ENCODE measurements around the gene ZCCHC14. TPM values are rescaled to one million over a fixed set of nuclear protein-coding genes. Genes with fewer than 3 reads are reported as not detected.

ZCCHC14 gene
- total and polyA plus RNA-seq, 2 of the 13 experiments (the other 11 are each of a cell fraction or from before 2014, with no cell fraction given): 12.4 to 12.5 TPM

DNA sequence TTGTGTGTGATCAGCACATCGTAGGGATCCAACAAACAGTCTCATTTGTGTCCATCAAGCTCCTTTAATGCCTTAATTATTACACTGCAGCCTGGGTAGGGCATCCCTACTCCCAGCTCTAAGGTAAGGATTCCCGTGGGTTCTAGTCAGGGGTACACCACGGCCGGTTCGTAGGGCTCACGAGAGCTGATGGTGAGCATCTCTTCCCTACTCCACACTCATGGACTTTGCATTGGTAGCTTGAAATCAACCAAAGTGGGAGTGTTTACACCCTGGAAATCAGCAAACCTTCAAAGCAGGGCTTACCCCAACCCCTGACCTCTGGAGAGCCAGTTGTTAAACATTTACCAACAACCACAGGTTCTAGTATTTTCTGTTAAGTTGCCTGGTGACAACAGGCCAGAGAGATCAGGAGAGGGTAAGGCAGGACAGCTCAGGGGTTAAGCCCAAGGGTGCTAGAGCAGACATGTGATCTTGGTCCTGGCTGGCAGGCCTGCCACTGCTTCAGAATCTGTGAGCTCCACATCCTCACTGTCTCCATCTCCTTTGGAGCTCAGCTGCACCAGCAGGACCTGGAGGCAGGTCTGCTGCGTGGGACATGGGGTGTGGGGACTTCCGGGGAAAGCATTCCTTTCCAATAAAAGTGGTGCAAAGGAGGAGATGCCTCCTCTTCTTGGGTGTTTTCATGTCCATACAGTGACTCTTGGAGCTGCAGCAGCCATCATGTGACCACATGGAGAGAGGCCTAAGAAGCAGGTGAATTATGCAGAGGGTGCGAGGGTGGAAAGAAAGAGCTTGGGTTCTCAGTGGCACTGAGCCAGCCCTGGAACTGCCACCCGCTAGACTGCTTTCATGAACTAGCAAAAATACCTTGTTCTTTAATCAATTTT lies 36.1 kb upstream of the ZCCHC14 start (continued):
- TF ChIP-seq, protein P1, sequence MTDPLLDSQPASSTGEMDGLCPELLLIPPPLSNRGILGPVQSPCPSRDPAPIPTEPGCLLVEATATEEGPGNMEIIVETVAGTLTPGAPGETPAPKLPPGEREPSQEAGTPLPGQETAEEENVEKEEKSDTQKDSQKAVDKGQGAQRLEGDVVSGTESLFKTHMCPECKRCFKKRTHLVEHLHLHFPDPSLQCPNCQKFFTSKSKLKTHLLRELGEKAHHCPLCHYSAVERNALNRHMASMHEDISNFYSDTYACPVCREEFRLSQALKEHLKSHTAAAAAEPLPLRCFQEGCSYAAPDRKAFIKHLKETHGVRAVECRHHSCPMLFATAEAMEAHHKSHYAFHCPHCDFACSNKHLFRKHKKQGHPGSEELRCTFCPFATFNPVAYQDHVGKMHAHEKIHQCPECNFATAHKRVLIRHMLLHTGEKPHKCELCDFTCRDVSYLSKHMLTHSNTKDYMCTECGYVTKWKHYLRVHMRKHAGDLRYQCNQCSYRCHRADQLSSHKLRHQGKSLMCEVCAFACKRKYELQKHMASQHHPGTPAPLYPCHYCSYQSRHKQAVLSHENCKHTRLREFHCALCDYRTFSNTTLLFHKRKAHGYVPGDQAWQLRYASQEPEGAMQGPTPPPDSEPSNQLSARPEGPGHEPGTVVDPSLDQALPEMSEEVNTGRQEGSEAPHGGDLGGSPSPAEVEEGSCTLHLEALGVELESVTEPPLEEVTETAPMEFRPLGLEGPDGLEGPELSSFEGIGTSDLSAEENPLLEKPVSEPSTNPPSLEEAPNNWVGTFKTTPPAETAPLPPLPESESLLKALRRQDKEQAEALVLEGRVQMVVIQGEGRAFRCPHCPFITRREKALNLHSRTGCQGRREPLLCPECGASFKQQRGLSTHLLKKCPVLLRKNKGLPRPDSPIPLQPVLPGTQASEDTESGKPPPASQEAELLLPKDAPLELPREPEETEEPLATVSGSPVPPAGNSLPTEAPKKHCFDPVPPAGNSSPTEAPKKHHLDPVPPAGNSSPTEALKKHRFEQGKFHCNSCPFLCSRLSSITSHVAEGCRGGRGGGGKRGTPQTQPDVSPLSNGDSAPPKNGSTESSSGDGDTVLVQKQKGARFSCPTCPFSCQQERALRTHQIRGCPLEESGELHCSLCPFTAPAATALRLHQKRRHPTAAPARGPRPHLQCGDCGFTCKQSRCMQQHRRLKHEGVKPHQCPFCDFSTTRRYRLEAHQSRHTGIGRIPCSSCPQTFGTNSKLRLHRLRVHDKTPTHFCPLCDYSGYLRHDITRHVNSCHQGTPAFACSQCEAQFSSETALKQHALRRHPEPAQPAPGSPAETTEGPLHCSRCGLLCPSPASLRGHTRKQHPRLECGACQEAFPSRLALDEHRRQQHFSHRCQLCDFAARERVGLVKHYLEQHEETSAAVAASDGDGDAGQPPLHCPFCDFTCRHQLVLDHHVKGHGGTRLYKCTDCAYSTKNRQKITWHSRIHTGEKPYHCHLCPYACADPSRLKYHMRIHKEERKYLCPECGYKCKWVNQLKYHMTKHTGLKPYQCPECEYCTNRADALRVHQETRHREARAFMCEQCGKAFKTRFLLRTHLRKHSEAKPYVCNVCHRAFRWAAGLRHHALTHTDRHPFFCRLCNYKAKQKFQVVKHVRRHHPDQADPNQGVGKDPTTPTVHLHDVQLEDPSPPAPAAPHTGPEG (CRISPR knock-in tag; IDR thresholded peaks at IDR 0.05): no peak; the same call in 1 of the 2 replicates
- TF ChIP-seq EEA1 (CRISPR knock-in tag; IDR thresholded peaks at IDR 0.05; ENCODE audit: borderline replicate concordance): 0 out of 2 replicates have a peak, but pooled peaks have one; percentile 41
- peak; percentile 12; the same call in 1 of the 2 replicates for TF ChIP-seq ZNF607 (CRISPR knock-in tag; IDR thresholded peaks at IDR 0.05; ENCODE audit: borderline replicate concordance)
- TF ChIP-seq ZNF567 (CRISPR knock-in tag; IDR thresholded peaks at IDR 0.05; ENCODE audit: borderline replicate concordance): peak; percentile 65; the same call in 1 of the 2 replicates
- TF ChIP-seq ZNF775 (CRISPR knock-in tag; IDR thresholded peaks at IDR 0.05; ENCODE audit: borderline replicate concordance): no peak
- peak; percentile 26; the same call in 1 of the 2 replicates for TF ChIP-seq BHLHE40 (IDR thresholded peaks at IDR 0.05; ENCODE audit: low read length)
- TF ChIP-seq HES4 (CRISPR knock-in tag; IDR thresholded peaks at IDR 0.05; ENCODE audit: borderline replicate concordance): no peak
- TF ChIP-seq ZNF589 (CRISPR knock-in tag; conservative IDR thresholded peaks at IDR 0.05): peak; percentile 55; the same call in 1 of the 2 replicates
- TF ChIP-seq ATF1 (CRISPR knock-in tag; IDR thresholded peaks at IDR 0.05): peak; percentile 48; the same call in 1 of the 2 replicates
- no peak for TF ChIP-seq ZNF484 (CRISPR knock-in tag; IDR thresholded peaks at IDR 0.05; ENCODE audit: borderline replicate concordance, low read depth)
- TF ChIP-seq RFXANK (CRISPR knock-in tag; IDR thresholded peaks at IDR 0.05): no peak; the same call in 1 of the 2 replicates
- no peak for TF ChIP-seq POLR2AphosphoS2 (IDR thresholded peaks at IDR 0.05; ENCODE audit: low read depth, low read length)
- no peak for TF ChIP-seq PHF20 (CRISPR knock-in tag; IDR thresholded peaks at IDR 0.05)
- no peak for TF ChIP-seq HNRNPH1 (optimal IDR thresholded peaks at IDR 0.05; ENCODE audit: low read depth, low read length)
- TF ChIP-seq ZNF772 (CRISPR knock-in tag; IDR thresholded peaks at IDR 0.05): peak; percentile 76; the same call in 1 of the 2 replicates
- TF ChIP-seq SRSF1 (optimal IDR thresholded peaks at IDR 0.05; ENCODE audit: low read depth, low read length): no peak
- peak; percentile 72; the same call in 1 of the 2 replicates for TF ChIP-seq SP140L (CRISPR knock-in tag; IDR thresholded peaks at IDR 0.05; ENCODE audit: borderline replicate concordance)
- TF ChIP-seq DNMT1 (CRISPR knock-in tag; IDR thresholded peaks at IDR 0.05): no peak
- no peak for TF ChIP-seq SRSF9 (IDR thresholded peaks at IDR 0.05; ENCODE audit: borderline replicate concordance, insufficient read depth, low read depth, low read length, poor library complexity, severe bottlenecking)
- TF ChIP-seq, protein P2, sequence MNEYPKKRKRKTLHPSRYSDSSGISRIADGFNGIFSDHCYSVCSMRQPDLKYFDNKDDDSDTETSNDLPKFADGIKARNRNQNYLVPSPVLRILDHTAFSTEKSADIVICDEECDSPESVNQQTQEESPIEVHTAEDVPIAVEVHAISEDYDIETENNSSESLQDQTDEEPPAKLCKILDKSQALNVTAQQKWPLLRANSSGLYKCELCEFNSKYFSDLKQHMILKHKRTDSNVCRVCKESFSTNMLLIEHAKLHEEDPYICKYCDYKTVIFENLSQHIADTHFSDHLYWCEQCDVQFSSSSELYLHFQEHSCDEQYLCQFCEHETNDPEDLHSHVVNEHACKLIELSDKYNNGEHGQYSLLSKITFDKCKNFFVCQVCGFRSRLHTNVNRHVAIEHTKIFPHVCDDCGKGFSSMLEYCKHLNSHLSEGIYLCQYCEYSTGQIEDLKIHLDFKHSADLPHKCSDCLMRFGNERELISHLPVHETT (CRISPR knock-in tag; conservative IDR thresholded peaks at IDR 0.05): peak; percentile 73; the same call in 1 of the 2 replicates

Measured in HepG2 (cell line).